Calu3 (cell line): ENCODE measurements around the gene METTL21A. TPM values are rescaled to one million over a fixed set of nuclear protein-coding genes. Genes with fewer than 3 reads are reported as not detected.

Experiments used
- BruUV-seq: library from RNA; stranded (reverse); fragments of 400-500 nt; replicated peaks from 2 replicates; lab custom pipeline; 2021; lab: Mats Ljungman, UMichigan
- CTCF ChIA-PET: fragments of 300-600 bp; sonication (Branson Sonifier 250); formaldehyde crosslinking; loops from one replicate; lab custom pipeline; 2022; ENCODE audit warnings: antibody characterized with exemption; lab: Charles Lee
- DNase-seq: peaks from one replicate; pipeline ENCODE4 v3.0.0; 2022
- H3K27ac Mint-ChIP-seq: one replicate; pipeline ENCODE4 v1.8.0; 2022; ENCODE audit warnings: mixed read lengths; ENCODE audit not compliant: unreplicated experiment
- H3K27me3 Mint-ChIP-seq: one replicate; pipeline ENCODE4 v1.8.0; 2022; ENCODE audit warnings: mixed read lengths; ENCODE audit not compliant: unreplicated experiment
- H3K36me3 Mint-ChIP-seq: one replicate; pipeline ENCODE4 v1.8.0; 2022; ENCODE audit warnings: mild to moderate bottlenecking, moderate library complexity, mixed read lengths; ENCODE audit not compliant: insufficient read depth, unreplicated experiment
- H3K4me1 Mint-ChIP-seq: one replicate; pipeline ENCODE4 v1.8.0; 2022; ENCODE audit warnings: mild to moderate bottlenecking, low read depth, mixed read lengths; ENCODE audit not compliant: unreplicated experiment
- H3K4me3 Mint-ChIP-seq: one replicate; pipeline ENCODE4 v1.8.0; 2022; ENCODE audit warnings: mild to moderate bottlenecking, low read depth, moderate library complexity, mixed read lengths; ENCODE audit not compliant: unreplicated experiment
- H3K9me3 Mint-ChIP-seq: one replicate; pipeline ENCODE4 v1.8.0; 2022; ENCODE audit warnings: low read depth, mixed read lengths; ENCODE audit not compliant: unreplicated experiment
- intact Hi-C: fragments of 100-400 bp; cut with micrococcal nuclease; formaldehyde crosslinking; loops from one replicate; pipeline ENCODE4 v1.10.0; 2022; ENCODE audit not compliant: unreplicated experiment
- total RNA-seq: library from RNA; stranded (reverse); gene quantifications from 2 replicates; pipeline ENCODE4 v1.2.3, GENCODE V29; 2022
- TF ChIP-seq, protein P1 (sequence below): fragments of 200-600 bp; IDR thresholded peaks from one replicate; pipeline ENCODE4 v1.8.0; 2022; ENCODE audit warnings: antibody characterized with exemption; ENCODE audit not compliant: unreplicated experiment

METTL21A gene
- total RNA-seq, 1 experiment from 2014 or later, result 27.6 TPM

DNA sequence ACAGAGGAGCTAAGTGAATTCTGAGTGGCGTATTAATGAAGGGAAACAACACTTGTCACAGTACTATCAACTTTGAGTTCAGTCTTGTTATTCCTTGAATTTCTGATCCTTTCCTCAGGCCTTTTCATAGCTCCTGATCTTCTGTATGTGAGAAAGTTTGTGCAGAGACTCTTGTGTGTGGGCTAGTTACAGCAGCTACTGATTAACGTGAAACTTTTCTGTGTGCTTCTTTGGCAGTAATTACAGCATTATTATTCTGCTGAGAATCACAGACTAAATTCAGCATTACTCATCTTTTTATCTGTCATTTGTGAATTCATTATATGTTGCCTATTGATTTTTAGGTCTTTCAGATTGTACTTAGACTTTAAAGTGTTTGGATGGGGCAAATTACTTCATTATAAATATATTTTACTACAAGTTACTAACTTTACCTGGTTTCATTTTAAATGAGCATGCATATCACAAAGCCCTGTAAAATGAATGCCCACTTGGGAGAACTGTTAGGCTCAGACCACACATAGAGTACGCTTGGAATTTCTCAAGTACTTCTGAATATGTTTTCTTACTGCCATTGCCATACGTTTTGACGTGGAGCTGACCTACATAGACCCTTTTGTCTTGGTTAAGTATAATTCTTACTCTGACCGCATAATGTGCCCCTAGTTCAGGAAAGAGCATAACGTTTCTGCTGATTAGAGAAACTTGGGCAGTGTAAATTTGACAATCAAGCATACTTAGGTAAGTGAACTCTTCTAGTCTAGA lies 59.3 kb downstream of the METTL21A start:
- CTCF ChIA-PET, result no interaction called here
- intact Hi-C loops, result no loop called here
- BruUV-seq, result no TSS peak
- Mint-ChIP-seq H3K27ac (no peak overlapping the region), H3K4me3 (no peak overlapping the region), H3K36me3 (peaks cover 41% of the 10 kb centered on the region), H3K27me3 (no peaks in the 10 kb centered on the region), H3K9me3 (no peaks in the 10 kb centered on the region), H3K4me1 (no peaks in the 10 kb centered on the region)
- TF ChIP-seq, protein P1, sequence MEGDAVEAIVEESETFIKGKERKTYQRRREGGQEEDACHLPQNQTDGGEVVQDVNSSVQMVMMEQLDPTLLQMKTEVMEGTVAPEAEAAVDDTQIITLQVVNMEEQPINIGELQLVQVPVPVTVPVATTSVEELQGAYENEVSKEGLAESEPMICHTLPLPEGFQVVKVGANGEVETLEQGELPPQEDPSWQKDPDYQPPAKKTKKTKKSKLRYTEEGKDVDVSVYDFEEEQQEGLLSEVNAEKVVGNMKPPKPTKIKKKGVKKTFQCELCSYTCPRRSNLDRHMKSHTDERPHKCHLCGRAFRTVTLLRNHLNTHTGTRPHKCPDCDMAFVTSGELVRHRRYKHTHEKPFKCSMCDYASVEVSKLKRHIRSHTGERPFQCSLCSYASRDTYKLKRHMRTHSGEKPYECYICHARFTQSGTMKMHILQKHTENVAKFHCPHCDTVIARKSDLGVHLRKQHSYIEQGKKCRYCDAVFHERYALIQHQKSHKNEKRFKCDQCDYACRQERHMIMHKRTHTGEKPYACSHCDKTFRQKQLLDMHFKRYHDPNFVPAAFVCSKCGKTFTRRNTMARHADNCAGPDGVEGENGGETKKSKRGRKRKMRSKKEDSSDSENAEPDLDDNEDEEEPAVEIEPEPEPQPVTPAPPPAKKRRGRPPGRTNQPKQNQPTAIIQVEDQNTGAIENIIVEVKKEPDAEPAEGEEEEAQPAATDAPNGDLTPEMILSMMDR, result no peak
- no peak for DNase-seq

Other genes starting within 250 kb of the METTL21A start
- 81.4 and 81.6 TPM in 2 replicates for gene CREB1, start 95.4 kb downstream of the METTL21A start, total RNA-seq
- gene CCNYL1, start 86.2 kb upstream of the METTL21A start, total RNA-seq, result 13.7 and 16.3 TPM in 2 replicates
- gene FZD5, start 144.5 kb upstream of the METTL21A start, total RNA-seq, result 20.4 and 22.2 TPM in 2 replicates